Loucy (cell line): ENCODE results near the gene CAMTA1.

Experiments
- H2AFZ ChIP-seq: fragments of 200-600 bp; sonication (generic); 2 replicates; pipeline ENCODE4 v1.6.0; 2016; ENCODE audit warnings: antibody characterized with exemption, mild to moderate bottlenecking, low read length, moderate library complexity
- H3F3A ChIP-seq: fragments of 200-600 bp; 2 replicates; pipeline ENCODE4 v1.6.0; 2016; ENCODE audit warnings: antibody characterized with exemption, low read depth, mild to moderate bottlenecking
- H3K27me3 ChIP-seq: fragments of 200-600 bp; sonication (generic); 2 replicates; pipeline ENCODE4 v1.6.1; 2014; ENCODE audit warnings: low read length, mild to moderate bottlenecking; ENCODE audit not compliant: insufficient read depth, poor library complexity, severe bottlenecking
- H3K36me3 ChIP-seq: fragments of 200-600 bp; sonication (generic); 2 replicates; pipeline ENCODE4 v1.6.1; 2016; ENCODE audit warnings: low read length; ENCODE audit not compliant: insufficient read depth
- H3K4me1 ChIP-seq: fragments of 200-600 bp; sonication (generic); 2 replicates; pipeline ENCODE4 v1.5.1; 2014; ENCODE audit warnings: low read length, mild to moderate bottlenecking; ENCODE audit not compliant: insufficient read depth, poor library complexity, severe bottlenecking
- H3K4me2 ChIP-seq: fragments of 200-600 bp; sonication (generic); 2 replicates; pipeline ENCODE4 v1.6.0; 2014; ENCODE audit warnings: antibody characterized with exemption, low read length, low read depth, mild to moderate bottlenecking; ENCODE audit not compliant: poor library complexity, severe bottlenecking
- H3K4me3 ChIP-seq: fragments of 200-600 bp; sonication (generic); 2 replicates; pipeline ENCODE4 v1.5.1; 2014; ENCODE audit warnings: low read length, mild to moderate bottlenecking, mixed read lengths; ENCODE audit not compliant: poor library complexity, severe bottlenecking
- H3K79me2 ChIP-seq: fragments of 200-600 bp; sonication (generic); 2 replicates; pipeline ENCODE4 v1.6.1; 2014; ENCODE audit warnings: low read length; ENCODE audit not compliant: insufficient read depth
- H3K9ac ChIP-seq: fragments of 200-600 bp; sonication (generic); 2 replicates; pipeline ENCODE4 v1.6.0; 2014; ENCODE audit warnings: mild to moderate bottlenecking, low read depth, low read length, moderate library complexity; ENCODE audit not compliant: poor library complexity, severe bottlenecking
- H3K9me2 ChIP-seq: fragments of 200-600 bp; sonication (generic); replicated peaks from 2 replicates; pipeline ENCODE4 v1.6.1; 2016; ENCODE audit warnings: low read depth, low read length, mixed read lengths
- H3K9me3 ChIP-seq: fragments of 200-600 bp; sonication (generic); 2 replicates; pipeline ENCODE4 v1.6.1; 2014; ENCODE audit warnings: mild to moderate bottlenecking, antibody characterized with exemption, low read length, low read depth; ENCODE audit not compliant: insufficient read depth
- H4K20me1 ChIP-seq: fragments of 200-600 bp; sonication (generic); 2 replicates; pipeline ENCODE4 v1.6.0; 2014; ENCODE audit warnings: antibody characterized with exemption, low read length, mild to moderate bottlenecking; ENCODE audit not compliant: insufficient read depth, poor library complexity, severe bottlenecking
- EZH2phosphoT487 ChIP-seq: fragments of 200-600 bp; IDR thresholded peaks from 2 replicates; pipeline ENCODE4 v1.6.1; 2018; ENCODE audit warnings: antibody characterized with exemption, mild to moderate bottlenecking, moderate library complexity, borderline replicate concordance
- TF ChIP-seq, protein P1 (sequence below): fragments of 200-600 bp; sonication (generic); conservative IDR thresholded peaks from 2 replicates; pipeline ENCODE4 v1.5.1; 2014; ENCODE audit warnings: mild to moderate bottlenecking, antibody characterized with exemption, low read length

CAMTA1 gene

DNA sequence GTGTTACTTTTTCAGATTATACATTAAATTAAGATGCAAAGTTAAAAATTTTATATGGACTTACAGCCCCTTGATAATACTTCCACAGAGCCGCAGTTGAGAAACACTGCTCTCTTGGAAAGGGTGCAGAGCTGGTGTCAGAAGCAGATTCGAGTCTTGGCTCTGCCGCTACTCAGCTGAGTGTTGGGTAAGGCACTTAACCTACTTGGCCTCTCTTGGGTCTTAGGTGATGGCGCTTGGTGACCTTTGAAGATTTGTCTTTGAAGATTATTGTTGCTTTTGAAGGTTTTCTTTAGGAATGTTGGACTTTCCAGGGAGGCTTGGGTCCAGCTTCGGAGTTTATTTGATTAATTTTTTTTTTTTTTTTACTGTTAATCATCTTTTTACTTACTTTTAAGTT, 48.5 kb downstream of the CAMTA1 start:
- H3K9me2 ChIP-seq: no peaks in the 10 kb centered on the region
- H3K4me2 ChIP-seq: no peak overlapping the region
- H3K36me3 ChIP-seq: peaks cover 31% of the 10 kb centered on the region; the same call in 1 of the 2 replicates
- H3K9ac ChIP-seq: no peak overlapping the region
- H4K20me1 ChIP-seq: peaks cover 7% of the 10 kb centered on the region
- H3K9me3 ChIP-seq: no peaks in the 10 kb centered on the region
- H3K4me1 ChIP-seq: no peaks in the 10 kb centered on the region
- H3K4me3 ChIP-seq: no peak overlapping the region
- H3K79me2 ChIP-seq: peaks cover 35% of the 10 kb centered on the region; the same call in 1 of the 2 replicates
- no peaks in the 10 kb centered on the region for H3F3A ChIP-seq
- no peak overlapping the region for H2AFZ ChIP-seq
- no peaks in the 10 kb centered on the region for H3K27me3 ChIP-seq
- TF ChIP-seq EZH2phosphoT487: no peak
- TF ChIP-seq, protein P1, sequence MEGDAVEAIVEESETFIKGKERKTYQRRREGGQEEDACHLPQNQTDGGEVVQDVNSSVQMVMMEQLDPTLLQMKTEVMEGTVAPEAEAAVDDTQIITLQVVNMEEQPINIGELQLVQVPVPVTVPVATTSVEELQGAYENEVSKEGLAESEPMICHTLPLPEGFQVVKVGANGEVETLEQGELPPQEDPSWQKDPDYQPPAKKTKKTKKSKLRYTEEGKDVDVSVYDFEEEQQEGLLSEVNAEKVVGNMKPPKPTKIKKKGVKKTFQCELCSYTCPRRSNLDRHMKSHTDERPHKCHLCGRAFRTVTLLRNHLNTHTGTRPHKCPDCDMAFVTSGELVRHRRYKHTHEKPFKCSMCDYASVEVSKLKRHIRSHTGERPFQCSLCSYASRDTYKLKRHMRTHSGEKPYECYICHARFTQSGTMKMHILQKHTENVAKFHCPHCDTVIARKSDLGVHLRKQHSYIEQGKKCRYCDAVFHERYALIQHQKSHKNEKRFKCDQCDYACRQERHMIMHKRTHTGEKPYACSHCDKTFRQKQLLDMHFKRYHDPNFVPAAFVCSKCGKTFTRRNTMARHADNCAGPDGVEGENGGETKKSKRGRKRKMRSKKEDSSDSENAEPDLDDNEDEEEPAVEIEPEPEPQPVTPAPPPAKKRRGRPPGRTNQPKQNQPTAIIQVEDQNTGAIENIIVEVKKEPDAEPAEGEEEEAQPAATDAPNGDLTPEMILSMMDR: no peak

DNA sequence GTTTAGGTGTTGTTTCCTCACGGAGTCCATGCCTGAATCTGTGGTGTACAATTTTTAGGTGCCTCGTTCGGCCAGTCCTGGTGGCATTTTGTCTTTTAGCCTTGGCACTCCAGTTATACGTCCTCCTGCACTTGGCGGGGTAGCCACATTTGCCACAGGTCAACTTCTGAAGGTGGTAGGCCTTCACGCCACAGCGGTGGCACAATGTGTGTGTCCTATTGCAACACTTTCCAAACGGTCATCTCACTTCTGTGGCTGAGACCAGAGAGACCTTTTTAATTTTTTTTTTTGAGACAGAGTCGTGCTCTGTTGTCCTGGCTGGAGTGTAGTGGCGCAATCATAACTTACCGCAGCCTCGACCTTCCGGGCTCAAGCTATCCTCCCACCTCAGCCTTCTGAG, 49.1 kb downstream of the CAMTA1 start:
- H3K4me2 ChIP-seq: no peak overlapping the region
- H3F3A ChIP-seq: no peaks in the 10 kb centered on the region
- H3K9me3 ChIP-seq: no peaks in the 10 kb centered on the region
- no peaks in the 10 kb centered on the region for H3K4me1 ChIP-seq
- TF ChIP-seq EZH2phosphoT487: no peak
- TF ChIP-seq, protein P1: no peak
- no peak overlapping the region for H2AFZ ChIP-seq
- peaks cover 34% of the 10 kb centered on the region; the same call in 1 of the 2 replicates for H3K79me2 ChIP-seq
- H3K9me2 ChIP-seq: no peaks in the 10 kb centered on the region
- no peak overlapping the region for H3K9ac ChIP-seq
- no peak overlapping the region for H3K4me3 ChIP-seq
- H4K20me1 ChIP-seq: peaks cover 7% of the 10 kb centered on the region
- H3K36me3 ChIP-seq: peaks cover 30% of the 10 kb centered on the region; the same call in 1 of the 2 replicates
- no peaks in the 10 kb centered on the region for H3K27me3 ChIP-seq

DNA sequence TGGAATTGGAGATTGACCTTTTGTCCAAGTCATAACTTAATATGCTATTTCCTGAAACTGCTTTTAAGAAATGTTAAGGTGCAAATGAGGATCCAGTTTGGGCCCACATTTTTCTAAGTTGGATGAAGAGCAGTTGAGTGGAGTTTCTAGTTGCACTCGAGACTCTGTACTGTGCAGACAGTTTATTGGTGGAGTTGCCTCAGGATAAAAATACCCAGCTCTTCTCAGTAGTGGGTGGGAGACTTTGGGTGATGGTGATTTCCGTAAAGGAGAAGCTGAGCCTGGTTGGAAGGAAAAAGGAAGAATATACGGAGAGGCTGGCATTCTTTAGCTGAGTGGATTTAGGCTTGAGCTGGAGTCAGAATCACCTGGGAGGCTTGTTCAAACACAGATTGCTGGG, 49.9 kb downstream of the CAMTA1 start:
- Histone ChIP-seq H3K4me2 (no peak overlapping the region), H3F3A (no peaks in the 10 kb centered on the region), H2AFZ (no peak overlapping the region), H3K4me3 (no peak overlapping the region), H3K4me1 (no peaks in the 10 kb centered on the region), H3K79me2 (peaks cover 37% of the 10 kb centered on the region), H3K9me3 (no peaks in the 10 kb centered on the region), H3K36me3 (peaks cover 26% of the 10 kb centered on the region; the same call in 1 of the 2 replicates), H3K27me3 (no peaks in the 10 kb centered on the region), H3K9me2 (no peaks in the 10 kb centered on the region), H3K9ac (no peak overlapping the region), H4K20me1 (peaks cover 7% of the 10 kb centered on the region)
- no peak for TF ChIP-seq EZH2phosphoT487
- TF ChIP-seq, protein P1: no peak
